HG02571 (cell line): ENCODE data around the gene KCNJ8.
"Not testable (repeated sequence)": the region's sequence is repeated elsewhere in the genome, so short reads cannot be mapped to it uniquely, and the experiment has no call there.

Experiments
- ATAC-seq: cut with Tn5 transposase; IDR thresholded peaks from one replicate; pipeline ENCODE4 v1.9.1; 2021; ENCODE audit warnings: mild to moderate bottlenecking, moderate library complexity; ENCODE audit not compliant: unreplicated experiment

KCNJ8 gene

DNA sequence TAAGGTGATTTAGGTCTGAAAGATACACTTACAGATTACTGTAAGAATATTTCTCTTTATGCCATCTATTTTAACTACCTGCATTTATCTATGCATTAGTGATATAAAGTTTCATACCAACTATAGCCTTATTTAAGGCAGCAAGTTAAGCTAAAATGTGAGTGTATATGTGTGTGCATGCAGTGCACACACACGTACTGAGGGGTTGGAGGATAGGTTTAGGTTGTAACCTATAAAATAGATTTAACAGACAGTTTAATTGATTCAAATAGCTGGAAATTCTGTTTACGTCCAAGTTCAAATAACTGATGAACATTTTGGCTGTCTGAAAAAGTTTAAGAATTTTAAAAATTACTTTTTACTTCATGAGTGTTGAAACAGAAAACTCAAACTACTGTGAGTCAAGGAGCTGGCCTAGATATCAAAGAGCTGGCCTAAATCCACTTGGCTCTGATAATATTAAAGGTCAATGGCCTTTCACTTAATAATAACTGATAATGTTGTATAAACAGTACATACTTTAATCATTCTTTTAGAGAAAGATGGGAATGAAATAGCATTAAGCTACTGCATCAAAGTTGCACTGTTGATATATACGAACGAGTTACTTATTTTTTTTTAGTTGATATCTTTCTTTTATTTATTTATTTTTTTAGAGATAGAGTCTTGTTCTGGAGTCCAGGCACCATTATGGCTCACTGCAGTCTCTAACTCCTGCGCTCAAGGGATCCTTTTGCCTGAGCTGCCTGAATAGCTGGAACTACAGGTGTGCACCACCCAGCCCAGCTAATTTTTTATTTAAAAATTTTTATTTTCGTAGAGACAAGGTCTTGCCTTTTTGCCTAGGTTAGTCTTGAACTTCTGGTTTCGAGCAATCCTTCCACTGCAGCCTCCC is 13.8 kb upstream of the KCNJ8 start:
- ATAC-seq = no peak

DNA sequence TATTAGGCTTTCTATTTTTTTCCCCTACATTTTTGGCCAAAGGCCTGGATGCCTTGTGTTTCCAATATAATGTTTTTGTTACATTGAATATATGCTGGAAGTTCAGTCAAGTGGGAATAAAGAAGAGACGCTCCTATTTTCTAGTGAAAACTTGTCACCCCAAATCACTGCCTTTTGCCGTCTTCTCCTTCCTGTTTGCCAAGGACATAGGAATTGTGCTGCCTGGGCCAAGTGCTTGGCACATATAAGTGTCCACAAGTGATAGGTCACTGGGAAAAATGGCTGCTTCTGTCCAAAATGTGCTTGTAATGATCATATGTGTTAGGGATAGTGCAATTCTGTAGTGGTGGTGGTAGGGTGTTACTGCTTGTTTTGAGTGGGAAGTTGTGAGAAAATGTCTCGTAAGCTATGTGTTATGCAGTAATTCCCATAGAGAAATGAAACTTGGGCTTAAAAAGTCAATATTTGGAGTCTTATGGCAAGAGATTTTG is 11.6 kb upstream of the KCNJ8 start:
- no peak for ATAC-seq

- ATAC-seq = not testable (repeated sequence)
Measured at GRCh38 chr12:21782723-21783122, 8.2 kb upstream of the KCNJ8 start.

DNA sequence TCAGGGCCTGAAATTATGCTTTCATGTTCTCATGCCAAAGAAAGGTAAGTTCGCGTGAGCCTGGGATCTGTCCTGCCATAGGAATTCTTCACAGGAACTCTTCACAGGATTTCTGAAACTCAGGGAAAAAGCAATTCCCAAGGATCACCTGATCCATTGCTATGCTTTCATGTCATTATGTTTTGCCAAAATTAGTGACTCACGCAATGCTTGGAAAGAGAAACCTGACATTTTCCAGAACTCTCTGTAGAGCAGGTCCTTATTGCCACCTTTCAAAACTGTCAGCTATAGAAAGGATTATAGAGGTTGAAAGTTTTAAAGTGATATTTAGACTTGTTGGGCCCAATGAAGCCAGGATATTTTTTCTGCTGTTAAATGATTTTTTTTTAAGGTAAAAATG is 6.3 kb upstream of the KCNJ8 start:
- ATAC-seq = no peak

GRCh38 chr12:21776175-21776574 is 1.7 kb upstream of the KCNJ8 start:
- ATAC-seq = no peak

DNA sequence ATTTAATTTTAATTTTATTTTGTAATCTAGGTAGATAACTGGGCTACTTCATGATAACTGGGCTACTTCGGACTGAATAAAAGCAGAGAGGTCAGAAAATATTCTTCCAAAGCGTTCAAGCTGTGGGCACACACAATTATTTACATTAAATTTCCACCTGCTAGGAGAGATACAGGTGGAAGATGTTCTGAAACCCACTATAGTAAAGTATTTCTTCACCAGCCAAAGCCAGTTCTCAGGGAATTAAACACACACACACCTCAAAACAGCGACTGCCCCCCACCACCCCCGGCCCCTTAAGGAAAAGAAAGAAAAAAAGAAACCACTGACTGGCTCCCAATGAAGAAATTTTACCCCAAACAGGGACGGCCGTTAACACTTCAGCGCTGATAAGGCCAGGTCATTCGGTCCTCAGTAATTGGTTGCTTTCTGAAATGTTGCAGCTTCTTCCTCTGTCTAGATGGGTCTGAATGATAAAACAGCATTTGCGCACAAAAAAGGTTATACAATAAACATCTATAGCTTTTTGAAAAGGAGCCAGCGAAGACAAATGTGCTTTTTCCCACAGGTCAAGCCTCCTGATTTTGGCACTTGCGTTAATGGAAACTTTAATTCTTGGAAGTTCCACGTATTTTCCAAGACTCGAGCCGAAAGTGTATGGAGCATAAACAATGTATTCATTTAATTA is 771 bp upstream of the KCNJ8 start:
- ATAC-seq = no peak

DNA sequence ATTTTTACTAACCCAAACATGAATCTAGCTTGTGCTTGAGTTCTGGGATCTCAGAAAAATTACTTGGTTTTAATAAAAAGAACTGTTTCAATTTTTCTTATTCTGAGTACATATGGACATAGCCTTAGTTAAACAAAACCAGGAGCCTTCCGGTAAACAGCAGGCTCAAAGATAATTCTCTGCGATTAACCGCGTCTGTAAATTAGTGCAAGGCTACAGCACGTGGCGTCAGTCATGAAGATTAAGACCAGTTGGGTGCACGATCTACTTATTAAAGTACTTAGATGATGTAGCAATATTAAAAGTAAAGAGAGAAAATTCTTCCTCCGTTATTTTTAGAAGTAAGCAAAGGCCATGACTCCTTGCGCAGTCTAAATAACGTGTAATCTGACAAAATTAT is 700 bp downstream of the KCNJ8 start:
- ATAC-seq = no peak

- no peak for ATAC-seq
Measured at GRCh38 chr12:21773263-21773741, 1.2 kb downstream of the KCNJ8 start.

- ATAC-seq = no peak
Measured at GRCh38 chr12:21771311-21771710, 3.2 kb downstream of the KCNJ8 start.

GRCh38 chr12:21769307-21769706 is 5.2 kb downstream of the KCNJ8 start:
- no peak for ATAC-seq

- no peak for ATAC-seq
Measured at GRCh38 chr12:21766403-21766802, 8.1 kb downstream of the KCNJ8 start.

GRCh38 chr12:21764950-21765349 is 9.6 kb downstream of the KCNJ8 start:
- ATAC-seq = no peak

DNA sequence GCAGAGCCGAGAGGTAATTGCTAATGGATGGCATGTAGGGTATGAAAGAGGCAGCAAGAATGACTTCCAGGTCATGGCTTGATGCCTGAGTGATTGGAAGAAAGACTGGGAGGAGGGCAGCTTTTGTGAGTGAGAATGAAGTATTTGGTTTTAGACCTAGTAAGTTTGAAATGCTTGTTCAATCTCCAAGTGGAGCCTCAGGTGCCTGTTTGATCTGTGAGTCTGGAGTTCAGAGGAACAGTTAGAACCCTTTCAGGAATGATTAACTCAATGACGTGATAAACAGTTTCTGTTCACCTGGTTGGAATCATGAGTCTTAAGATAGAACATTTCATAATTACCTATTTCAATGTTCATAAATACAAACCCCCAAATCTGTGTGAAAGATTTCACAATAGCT is 10.4 kb downstream of the KCNJ8 start:
- ATAC-seq = no peak

DNA sequence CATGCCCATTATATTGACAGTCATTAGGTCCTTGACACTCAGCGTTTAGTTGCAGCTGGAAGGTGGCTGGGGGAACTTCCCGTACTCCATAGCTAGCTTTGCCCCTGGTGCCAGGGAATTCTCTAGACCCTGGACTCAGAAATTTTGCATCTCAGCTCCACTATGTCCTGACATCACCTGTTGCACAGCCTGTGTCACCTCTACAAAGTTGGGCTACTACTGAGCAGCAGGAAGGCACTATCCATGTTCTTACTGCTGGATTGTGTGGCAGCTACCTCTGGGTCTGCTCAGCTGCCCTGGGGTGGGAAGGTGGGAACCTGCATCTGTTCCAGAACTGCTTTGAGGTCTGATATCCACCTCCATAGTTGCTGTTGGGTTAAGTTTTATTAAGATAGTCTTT is 11.0 kb downstream of the KCNJ8 start:
- no peak for ATAC-seq

GRCh38 chr12:21759737-21760136 is 14.8 kb downstream of the KCNJ8 start:
- ATAC-seq = no peak

DNA sequence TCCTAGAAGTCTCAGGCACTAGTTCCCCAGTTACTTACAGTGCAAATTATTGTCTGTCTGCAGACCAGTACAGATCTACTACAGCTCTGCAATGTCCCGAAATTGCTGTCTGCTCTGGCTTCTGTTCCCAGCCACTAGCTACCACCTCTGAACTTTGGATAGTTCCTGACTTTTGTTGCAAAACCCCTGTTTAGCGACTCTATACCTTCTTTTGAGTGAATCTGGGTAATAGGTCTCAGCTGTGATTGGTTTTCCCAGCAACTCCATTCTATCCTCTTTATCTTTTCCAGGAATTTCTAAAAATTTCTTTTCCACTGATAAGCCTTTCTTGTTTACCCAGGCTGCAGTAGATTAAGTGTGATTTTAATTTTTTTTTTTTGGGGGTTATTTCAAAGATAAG is 16.8 kb downstream of the KCNJ8 start:
- no peak for ATAC-seq

DNA sequence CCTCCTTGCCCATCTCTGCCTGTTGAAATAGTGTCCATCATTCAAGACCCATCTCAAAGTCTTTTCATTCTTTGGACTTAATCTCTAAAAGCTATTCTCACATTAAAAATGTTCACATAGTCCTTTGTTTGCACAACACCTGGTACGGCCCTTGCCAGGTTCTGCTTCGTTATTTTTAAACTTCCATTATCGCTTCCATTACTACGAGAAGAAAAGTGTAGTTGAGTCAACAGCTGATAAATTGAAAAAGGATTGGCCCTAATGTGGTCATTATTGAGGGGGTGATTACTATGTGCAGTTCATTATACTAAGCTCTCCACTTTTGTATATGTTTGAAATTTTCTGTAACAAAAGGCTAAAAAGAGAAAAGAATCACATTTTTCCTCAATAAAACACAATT is 17.8 kb downstream of the KCNJ8 start:
- no peak for ATAC-seq

DNA sequence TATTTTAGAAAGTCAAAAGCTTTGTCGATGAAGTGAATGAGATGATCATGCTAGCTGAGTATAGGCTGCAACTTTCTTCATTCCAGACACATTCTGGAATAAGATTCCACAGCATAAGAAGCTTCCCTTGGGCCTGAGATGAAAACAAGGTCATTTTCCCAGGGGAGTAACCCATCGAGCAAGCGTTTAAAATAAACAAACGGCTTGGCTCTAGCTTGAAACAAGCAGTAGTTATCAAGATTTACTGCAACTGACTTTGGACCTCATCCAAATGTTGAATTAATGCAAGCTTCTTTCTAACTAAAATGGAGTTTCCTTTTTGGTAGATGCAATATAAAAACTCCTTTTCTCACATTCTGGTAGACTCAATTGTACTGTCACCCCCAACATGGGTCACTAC is 23.0 kb downstream of the KCNJ8 start:
- no peak for ATAC-seq

GRCh38 chr12:21745258-21745657 is 29.2 kb downstream of the KCNJ8 start:
- no peak for ATAC-seq

GRCh38 chr12:21731144-21731543 is 43.4 kb downstream of the KCNJ8 start:
- no peak for ATAC-seq

DNA sequence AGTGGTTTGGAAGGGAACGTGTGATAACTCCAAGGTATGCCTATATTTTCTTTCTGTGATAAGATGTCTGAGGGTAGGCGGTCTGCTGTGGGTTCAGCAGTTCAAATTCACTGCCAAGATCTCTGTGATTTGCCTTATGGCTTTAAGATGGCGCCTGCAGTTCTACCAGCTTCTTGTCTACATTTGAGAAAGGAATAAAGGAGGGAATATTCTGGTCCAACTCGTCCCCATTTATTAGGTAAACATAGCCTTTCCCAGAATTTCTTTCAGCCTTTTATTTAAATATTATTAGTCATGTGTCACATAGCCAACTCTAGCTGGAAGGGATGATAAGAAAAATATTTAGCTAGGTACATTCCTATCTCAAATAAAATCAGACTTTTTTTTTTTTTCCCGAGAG is 48.8 kb downstream of the KCNJ8 start:
- no peak for ATAC-seq
